NCI-H2196 treated with DMSO at 0.1 percent for 48 hours (cell line): Measurements from ENCODE around the gene TOMM6.
"Not testable (repeated sequence)": the region's sequence is repeated elsewhere in the genome, so short reads cannot be mapped to it uniquely, and the experiment has no call there.

Experiments used
- DNase-seq: peaks from one replicate; lab custom pipeline; 2025; ENCODE audit not compliant: unreplicated experiment; lab: John Stamatoyannopoulos, UW

TOMM6 gene

GRCh38 chr6:41783106-41783780 lies 4.3 kb upstream of the TOMM6 start:
- DNase-seq, result no peak

- DNase-seq, result no peak
Observed at GRCh38 chr6:41784581-41785171, 2.8 kb upstream of the TOMM6 start.

DNA sequence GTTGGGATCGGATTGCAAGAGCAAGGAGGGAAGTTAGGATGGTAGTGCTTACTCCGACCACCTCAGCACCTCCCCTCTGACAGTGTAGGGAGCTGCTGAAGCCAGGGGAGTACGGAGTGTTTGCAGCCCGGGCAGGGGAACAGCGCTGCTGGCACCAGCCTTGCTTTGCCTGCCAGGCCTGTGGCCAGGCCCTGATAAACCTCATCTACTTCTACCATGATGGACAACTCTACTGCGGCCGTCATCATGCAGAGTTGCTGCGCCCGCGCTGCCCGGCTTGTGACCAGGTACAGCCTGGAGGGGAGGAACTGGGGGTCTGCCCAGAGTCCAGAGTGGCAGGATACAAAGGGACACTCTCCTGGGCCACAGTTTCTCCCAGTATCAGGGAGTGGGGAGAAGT lies 2.2 kb upstream of the TOMM6 start:
- DNase-seq, result no peak

- DNase-seq, result no peak
Observed at GRCh38 chr6:41785689-41786450, 1.6 kb upstream of the TOMM6 start.

- peak; percentile 65 for DNase-seq
Observed at GRCh38 chr6:41786451-41787218, 859 bp upstream of the TOMM6 start.

DNA sequence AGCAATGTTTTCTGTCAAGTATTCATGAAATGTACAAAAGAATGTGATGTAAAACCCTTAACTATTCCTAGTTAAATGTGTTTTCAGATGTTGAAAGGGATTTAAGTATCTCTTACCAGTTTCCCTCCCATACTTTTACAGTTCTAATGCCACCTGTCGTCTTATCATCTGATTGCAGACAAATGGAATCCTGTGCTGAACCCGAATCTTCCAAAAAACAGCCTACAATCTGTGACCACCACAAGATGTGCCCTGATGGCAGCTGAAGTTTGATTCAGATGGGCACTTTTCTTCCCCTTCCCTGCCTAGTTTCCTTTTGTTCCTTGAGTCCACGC lies 1.9 kb downstream of the TOMM6 start:
- DNase-seq, result no peak

GRCh38 chr6:41790045-41790444 lies 2.6 kb downstream of the TOMM6 start:
- DNase-seq, result no peak

- no peak for DNase-seq
Observed at GRCh38 chr6:41791305-41791704, 3.8 kb downstream of the TOMM6 start.

DNA sequence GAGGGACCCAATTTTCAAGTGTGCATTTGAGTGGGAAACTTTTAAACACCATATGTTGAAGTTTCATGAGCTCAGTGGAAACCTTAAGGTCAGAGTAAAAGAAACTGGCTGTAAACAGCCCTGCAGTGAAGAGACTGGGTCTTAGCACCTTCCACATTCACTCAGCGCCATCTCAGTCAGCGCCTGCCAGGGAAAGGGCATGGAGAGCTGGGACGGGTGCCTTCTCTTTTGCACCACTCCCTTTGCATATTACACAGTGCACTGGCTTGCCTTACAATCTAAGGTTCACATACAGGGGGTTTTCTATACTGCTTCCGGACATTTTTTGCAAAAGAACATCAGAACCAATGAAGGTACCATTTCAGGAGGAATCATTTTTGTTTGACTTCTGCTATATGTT lies 4.5 kb downstream of the TOMM6 start:
- no peak for DNase-seq

DNA sequence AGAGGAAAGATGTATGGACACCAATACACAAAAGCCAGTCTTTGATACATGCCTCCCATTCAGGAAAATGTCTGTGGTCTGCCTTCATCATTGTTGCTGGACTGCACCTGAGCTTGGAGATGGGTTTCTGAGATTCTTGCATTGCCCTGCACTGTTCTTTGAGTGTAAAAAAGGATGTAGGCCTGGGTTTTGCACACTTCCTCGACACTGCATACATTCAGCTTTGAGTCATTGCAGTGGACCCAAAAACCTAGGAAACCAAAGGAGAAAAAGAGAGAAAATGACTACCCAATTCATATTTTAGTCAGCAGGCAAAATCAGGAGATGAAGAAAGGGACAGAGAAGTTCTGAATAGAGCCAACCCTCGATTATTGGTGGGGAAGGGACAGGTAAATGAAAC lies 9.0 kb downstream of the TOMM6 start:
- no peak for DNase-seq

GRCh38 chr6:41798901-41799558 lies 11.5 kb downstream of the TOMM6 start:
- DNase-seq, result no peak

DNA sequence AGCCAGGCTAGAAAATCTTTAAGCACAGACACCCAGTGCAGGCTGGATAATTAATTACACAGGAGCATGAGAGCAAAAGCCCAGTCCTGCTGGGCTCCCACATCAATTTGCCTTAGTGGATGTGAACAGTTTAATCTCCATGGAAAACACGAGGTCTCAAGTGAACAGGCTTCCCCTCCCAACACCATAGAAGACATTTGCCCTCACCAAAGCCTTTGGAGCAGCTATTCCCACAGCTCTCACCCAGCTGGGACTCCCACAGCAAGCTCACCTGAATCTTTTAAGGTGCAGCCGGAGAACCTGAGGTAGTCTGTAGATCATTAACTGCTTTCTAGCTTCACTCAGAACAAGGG lies 12.0 kb downstream of the TOMM6 start:
- DNase-seq, result no peak

- no peak for DNase-seq
Observed at GRCh38 chr6:41801380-41801779, 13.9 kb downstream of the TOMM6 start.

DNA sequence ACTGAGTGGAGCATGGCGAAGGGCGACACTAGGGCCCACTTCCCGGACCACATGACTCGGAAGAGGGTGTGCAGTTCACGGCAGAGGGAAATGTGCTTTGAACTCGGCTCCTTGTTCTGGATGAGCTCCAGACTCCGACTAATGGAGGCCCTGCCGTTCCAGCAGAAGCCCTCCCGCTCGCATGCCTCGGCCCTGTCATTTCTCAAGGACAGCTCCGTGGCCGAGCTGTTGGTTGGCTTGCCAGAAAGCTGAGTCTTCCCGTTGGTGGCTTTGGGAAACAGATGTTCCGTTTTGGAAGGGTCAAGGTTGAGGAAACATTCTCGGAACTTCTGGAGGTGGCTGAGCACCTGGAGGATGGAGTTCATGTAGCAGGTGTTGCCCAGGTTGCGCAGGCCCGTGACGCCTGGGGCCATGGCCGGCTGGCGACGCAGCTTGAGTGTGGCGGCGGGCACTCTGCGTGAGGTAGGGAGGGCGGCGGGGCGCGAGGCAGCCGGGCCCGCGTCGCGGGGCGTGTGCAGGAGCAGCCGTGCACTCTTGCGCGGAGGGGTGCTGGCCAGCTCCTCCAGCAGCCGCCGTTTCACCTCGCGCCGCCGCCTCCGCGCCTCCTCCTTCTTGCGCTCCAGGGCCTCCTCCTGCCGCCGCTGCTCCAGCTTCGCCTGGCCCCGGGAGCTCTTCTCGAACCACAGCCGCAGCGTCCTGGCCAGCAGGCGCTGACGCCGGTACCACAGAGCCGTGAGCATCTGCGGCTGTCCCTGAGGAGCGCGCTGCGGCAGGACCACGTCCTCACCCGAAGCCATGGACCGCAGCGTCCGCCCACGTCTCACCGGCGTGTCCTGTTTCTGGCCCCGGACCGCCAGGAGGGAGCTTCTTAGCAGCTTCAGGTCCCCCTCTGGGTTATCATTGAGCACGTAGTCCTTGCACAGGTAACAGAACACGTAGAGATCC lies 18.6 kb downstream of the TOMM6 start:
- DNase-seq, result no peak

GRCh38 chr6:41811095-41811494 lies 23.6 kb downstream of the TOMM6 start:
- DNase-seq, result no peak

- DNase-seq, result not testable (repeated sequence)
Observed at GRCh38 chr6:41811946-41812345, 24.5 kb downstream of the TOMM6 start.

DNA sequence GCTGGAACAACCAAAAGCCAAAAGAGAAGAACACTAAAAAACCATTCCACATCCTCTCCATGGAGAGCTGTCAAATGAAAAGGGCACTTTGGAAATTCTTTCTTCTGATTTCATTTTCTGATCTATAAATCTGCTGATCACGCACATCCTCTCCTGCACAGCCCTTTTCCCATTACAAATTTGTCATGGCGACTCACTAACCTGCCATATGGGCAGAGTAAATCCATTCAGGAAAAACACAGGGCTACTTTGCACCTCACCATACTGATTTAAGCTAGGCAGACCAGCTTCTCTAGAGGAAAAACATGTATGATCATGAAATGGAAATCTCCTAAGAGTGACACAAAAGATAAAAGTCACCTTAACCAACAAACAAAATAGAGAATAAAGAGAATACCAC lies 26.0 kb downstream of the TOMM6 start:
- DNase-seq, result no peak

DNA sequence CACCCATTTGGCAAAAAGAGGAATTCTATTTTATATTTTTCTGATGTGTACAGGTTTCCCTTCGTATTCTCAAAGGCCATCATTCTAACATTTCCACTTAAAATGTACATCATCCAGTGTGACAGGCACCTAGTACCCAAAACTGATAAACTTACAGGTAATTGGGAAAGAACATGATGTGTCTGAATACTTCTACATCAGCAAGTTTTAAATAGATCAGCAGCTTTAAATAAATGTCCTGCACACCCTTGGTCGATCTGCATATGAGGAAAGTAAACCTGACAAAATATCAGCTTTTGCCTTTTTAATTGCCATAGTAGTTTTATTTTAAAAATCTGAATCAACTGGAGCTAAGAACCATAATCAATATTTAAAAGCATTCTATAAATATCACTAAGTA lies 26.5 kb downstream of the TOMM6 start:
- DNase-seq, result no peak

GRCh38 chr6:41814629-41815028 lies 27.1 kb downstream of the TOMM6 start:
- no peak for DNase-seq

GRCh38 chr6:41815587-41815986 lies 28.1 kb downstream of the TOMM6 start:
- no peak for DNase-seq
